ENCODE measurements around the gene GLIS2. TPM values are rescaled to one million over a fixed set of nuclear protein-coding genes. Genes with fewer than 3 reads are reported as not detected.

Gene GLIS2
- total RNA-seq, 3 donors from 2014 or later, result 1.7 to 21.1 (median 2.9) TPM

DNA sequence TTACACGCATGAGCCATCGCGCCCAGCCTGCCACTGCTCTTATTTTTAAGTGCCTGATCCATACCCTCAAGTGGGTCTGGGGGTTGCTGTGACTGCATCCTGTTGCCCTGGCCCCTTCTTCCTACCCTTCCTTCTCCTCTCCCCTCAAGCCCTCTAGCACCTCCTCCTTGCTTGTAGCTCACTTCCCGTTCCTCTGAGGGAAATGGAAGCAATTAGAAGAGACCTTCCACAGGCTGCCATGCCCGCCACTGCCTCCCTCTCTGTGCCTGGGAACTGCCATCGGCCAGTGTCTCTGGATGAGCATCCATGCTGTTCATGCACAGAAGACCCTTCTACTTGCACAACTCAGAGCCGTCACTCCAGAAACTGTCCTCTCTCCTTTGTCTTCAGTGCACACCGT is 32.4 kb upstream of the GLIS2 start:
- peaks cover 2% of the 10 kb centered on the region for H3K4me1 ChIP-seq (ENCODE audit: low read depth)
- H3K4me3 ChIP-seq, result no peak overlapping the region
- no peaks in the 10 kb centered on the region for H3K36me3 ChIP-seq (ENCODE audit: low read depth)
- intact Hi-C loops (cut with DNase I, micrococcal nuclease), result loop anchor here in 1 of 2 donors (10.0 kb wide), 1 partner anchor 51 kb away; no protein-coding TSS in a partner anchor
- no peak for ATAC-seq
- no peak for DNase-seq
- no peaks in the 10 kb centered on the region for H3K9me3 ChIP-seq
- TF ChIP-seq, protein P1, sequence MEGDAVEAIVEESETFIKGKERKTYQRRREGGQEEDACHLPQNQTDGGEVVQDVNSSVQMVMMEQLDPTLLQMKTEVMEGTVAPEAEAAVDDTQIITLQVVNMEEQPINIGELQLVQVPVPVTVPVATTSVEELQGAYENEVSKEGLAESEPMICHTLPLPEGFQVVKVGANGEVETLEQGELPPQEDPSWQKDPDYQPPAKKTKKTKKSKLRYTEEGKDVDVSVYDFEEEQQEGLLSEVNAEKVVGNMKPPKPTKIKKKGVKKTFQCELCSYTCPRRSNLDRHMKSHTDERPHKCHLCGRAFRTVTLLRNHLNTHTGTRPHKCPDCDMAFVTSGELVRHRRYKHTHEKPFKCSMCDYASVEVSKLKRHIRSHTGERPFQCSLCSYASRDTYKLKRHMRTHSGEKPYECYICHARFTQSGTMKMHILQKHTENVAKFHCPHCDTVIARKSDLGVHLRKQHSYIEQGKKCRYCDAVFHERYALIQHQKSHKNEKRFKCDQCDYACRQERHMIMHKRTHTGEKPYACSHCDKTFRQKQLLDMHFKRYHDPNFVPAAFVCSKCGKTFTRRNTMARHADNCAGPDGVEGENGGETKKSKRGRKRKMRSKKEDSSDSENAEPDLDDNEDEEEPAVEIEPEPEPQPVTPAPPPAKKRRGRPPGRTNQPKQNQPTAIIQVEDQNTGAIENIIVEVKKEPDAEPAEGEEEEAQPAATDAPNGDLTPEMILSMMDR (IDR thresholded peaks at IDR 0.05), result no peak

DNA sequence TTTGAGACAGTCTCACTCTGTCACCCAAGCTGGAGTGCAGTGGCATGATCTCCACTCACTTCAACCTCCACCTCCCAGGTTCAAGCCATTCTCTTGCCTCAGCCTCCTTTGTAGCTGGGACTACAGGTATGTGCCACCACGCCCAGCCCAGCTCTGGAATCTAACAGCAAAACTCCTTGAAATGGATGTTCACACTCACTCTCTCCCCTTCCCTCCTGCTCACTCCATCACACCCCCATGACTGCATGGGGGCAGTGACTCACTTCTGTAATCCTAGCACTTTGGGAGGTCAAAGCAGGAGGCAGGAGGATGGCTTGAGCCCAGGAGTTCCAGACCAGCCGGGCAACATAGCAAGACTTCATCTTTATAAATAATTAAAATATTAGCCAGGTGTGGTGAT is 31.9 kb upstream of the GLIS2 start:
- Histone ChIP-seq H3K36me3 (ENCODE audit: low read depth) (no peaks in the 10 kb centered on the region), H3K4me1 (ENCODE audit: low read depth) (peaks cover 6% of the 10 kb centered on the region), H3K4me3 (no peak overlapping the region), H3K9me3 (no peaks in the 10 kb centered on the region)
- intact Hi-C loops (cut with DNase I, micrococcal nuclease), result loop anchor here in 1 of 2 donors (10.0 kb wide), 1 partner anchor 51 kb away; no protein-coding TSS in a partner anchor
- DNase-seq (no peak), ATAC-seq (no peak)
- TF ChIP-seq, protein P1 (IDR thresholded peaks at IDR 0.05), result no peak

DNA sequence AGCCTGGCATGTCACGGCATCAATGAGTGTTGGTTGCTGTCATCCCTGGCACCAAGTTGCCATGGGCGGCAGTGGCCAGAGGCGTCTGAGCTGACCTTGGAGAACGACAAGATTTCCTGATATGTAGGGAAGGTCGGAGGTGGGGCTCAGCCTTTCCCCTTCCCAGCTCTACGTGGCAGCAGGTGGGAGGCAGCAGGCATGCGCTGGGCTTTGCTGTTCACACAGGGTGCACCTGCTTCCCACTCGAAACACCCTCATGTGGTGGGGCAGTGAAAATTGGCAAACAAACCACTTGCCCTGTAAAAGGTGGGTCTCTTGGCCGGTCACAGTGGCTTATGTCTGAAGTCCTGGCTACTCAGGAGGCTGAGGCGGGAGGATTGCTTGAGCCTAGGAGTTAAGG is 30.7 kb upstream of the GLIS2 start:
- Histone ChIP-seq H3K4me1 (ENCODE audit: low read depth) (peaks cover 6% of the 10 kb centered on the region), H3K9me3 (no peaks in the 10 kb centered on the region), H3K4me3 (no peak overlapping the region), H3K36me3 (ENCODE audit: low read depth) (no peaks in the 10 kb centered on the region)
- TF ChIP-seq, protein P1 (IDR thresholded peaks at IDR 0.05), result no peak
- intact Hi-C loops (cut with DNase I, micrococcal nuclease), result loop anchor here (5.0 to 10.0 kb wide), 2 partner anchors 47 to 50 kb away; no protein-coding TSS in a partner anchor
- DNase-seq (no peak), ATAC-seq (no peak)

DNA sequence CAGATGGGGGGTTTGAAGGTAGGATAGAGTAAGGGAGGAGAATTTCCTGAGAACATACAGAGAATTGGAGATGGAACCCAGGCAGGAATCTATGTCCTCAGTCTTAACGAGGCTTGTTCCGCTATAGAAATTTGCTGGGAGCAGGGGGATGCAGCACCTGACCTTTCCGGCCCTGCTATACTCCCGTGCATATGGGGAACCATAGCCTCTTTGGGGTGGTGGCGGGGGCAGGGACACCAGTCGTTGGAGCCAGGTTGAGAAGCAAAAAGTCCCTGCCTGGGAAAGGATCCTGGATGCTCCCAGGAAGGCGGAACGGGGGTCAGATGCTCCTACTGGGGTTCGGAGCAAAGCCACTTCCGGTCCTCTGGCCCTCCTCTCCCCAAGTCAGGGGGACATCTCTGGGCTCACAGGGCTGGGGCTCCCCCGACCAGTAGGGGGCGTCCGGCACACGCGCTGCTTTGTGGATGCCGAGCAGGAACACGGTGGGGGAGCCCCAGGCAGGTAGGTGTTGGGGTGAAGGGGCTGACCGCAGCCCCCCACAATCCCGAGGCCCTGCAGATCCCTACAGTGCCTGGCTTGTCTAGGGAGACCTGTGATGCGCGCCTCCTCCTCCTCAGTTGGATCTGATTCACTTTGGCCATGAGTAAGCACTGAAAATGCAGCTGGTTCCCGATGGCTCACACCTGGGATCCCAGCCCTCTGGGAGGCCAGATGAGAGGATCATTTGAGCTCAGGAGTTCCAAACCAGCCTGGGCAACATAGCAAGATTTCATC is 27.5 kb upstream of the GLIS2 start:
- TF ChIP-seq, protein P1 (IDR thresholded peaks at IDR 0.05), result peak; percentile 94
- H3K4me1 ChIP-seq (ENCODE audit: low read depth), result peaks cover 6% of the 10 kb centered on the region
- ATAC-seq (peak; percentile 89), DNase-seq (peak; percentile 77 to 88 (median 84))
- intact Hi-C loops (cut with DNase I, micrococcal nuclease), result loop anchor here (5.0 to 10.0 kb wide), 2 partner anchors 44 to 46 kb away; no protein-coding TSS in a partner anchor
- no peak overlapping the region for H3K4me3 ChIP-seq
- H3K36me3 ChIP-seq (ENCODE audit: low read depth), result no peaks in the 10 kb centered on the region
- no peaks in the 10 kb centered on the region for H3K9me3 ChIP-seq

DNA sequence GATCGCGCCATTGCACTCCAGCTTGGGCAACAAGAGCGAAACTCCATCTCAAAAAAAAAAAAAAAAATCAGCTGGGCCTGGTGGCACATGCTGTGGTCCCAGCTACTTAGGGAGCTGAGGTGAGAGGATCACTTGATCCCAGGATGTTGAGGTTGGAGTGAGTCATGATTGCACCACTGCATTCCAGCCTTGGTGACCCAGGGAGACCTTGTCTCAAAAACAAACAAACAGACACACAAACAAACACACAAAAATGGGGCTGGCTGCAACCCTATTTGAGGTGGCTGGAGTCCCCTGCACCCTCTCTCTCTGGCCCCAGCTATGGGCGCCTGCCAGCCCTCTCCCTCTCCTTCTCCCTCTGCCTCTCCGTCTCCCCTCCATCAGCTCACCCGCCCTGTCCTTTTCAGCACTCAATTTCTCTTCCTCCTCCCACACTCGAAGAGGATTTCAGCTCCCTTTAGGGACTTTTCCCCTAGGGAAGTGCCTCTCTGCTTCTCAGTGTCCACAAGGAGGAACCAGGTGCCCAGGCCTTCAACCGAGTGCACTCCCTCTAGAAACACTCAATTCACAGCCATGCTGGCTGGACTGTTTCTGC is 25.5 kb upstream of the GLIS2 start:
- Histone ChIP-seq H3K4me3 (no peak overlapping the region), H3K4me1 (ENCODE audit: low read depth) (peaks cover 10% of the 10 kb centered on the region), H3K9me3 (no peaks in the 10 kb centered on the region), H3K36me3 (ENCODE audit: low read depth) (no peaks in the 10 kb centered on the region)
- ATAC-seq (no peak), DNase-seq (no peak)
- intact Hi-C loops (cut with DNase I, micrococcal nuclease), result no loop called here
- TF ChIP-seq, protein P1 (IDR thresholded peaks at IDR 0.05), result no peak

Data from mucosa of descending colon (tissue), 3 donors.